ENCODE measurements around the gene BUB1B. TPM values are rescaled to one million over a fixed set of nuclear protein-coding genes. Genes with fewer than 3 reads are reported as not detected.
A peak's percentile ranks its signal among the peaks of the same experiment; 100 is the strongest.

The BUB1B gene
- total RNA-seq, 6 donors from 2014 or later, result 0.79 to 12.1 (median 2.7) TPM; not detected in 1

DNA sequence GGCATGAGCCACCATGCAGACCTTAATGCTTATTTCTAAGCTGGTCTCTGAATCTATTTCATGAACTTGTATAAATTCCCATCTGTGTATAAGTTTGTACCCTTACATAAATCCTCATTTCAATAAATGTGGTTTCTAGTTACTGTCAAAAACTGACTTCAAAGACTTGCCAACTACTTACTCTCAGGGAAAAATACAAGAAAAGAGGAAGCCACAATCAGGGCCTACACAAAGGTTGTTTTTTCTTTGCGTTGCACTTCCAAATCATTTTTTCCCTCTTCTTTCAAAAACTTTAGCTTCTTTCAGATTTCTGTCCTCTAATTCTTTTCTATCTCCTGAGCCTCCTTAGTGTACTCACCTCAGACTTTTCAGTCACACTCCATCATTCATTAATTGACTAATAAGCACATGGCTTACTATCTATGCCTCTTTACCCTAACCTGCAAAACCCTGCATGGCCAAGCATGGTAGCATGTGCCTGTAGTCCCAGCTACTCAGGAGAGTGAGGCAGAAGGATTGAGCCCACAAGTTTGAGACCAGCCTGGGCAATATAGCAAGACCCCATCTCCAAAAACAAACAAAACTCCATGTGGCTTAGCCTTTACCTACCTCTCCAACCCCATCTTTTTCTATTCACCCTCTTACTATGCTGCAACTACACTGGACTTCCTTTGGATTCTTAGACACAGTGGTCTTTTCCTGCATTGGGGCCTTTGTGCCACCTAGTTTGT, 37.7 kb downstream of the BUB1B start:
- no peak overlapping the region for H3K27ac ChIP-seq
- DNase-seq (no peak), ATAC-seq (ENCODE audit: low FRiP score in 2 of 2) (no peak)
- H3K4me1 ChIP-seq, result no peaks in the 10 kb centered on the region
- TF ChIP-seq POLR2AphosphoS5 (IDR thresholded peaks at IDR 0.05) (no peak), POLR2A (IDR thresholded peaks at IDR 0.05) (no peak), EP300 (IDR thresholded peaks at IDR 0.05) (no peak)
- TF ChIP-seq, protein P1, sequence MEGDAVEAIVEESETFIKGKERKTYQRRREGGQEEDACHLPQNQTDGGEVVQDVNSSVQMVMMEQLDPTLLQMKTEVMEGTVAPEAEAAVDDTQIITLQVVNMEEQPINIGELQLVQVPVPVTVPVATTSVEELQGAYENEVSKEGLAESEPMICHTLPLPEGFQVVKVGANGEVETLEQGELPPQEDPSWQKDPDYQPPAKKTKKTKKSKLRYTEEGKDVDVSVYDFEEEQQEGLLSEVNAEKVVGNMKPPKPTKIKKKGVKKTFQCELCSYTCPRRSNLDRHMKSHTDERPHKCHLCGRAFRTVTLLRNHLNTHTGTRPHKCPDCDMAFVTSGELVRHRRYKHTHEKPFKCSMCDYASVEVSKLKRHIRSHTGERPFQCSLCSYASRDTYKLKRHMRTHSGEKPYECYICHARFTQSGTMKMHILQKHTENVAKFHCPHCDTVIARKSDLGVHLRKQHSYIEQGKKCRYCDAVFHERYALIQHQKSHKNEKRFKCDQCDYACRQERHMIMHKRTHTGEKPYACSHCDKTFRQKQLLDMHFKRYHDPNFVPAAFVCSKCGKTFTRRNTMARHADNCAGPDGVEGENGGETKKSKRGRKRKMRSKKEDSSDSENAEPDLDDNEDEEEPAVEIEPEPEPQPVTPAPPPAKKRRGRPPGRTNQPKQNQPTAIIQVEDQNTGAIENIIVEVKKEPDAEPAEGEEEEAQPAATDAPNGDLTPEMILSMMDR (IDR thresholded peaks at IDR 0.05), result no peak
- H3K27me3 ChIP-seq, result no peaks in the 10 kb centered on the region
- H3K9me3 ChIP-seq, result no peaks in the 10 kb centered on the region
- H3K36me3 ChIP-seq, result no peaks in the 10 kb centered on the region
- 73 to 83% methylated on average over 1 of the region's 1 CpG for WGBS, 2 donors
- no peak overlapping the region for H3K4me3 ChIP-seq

DNA sequence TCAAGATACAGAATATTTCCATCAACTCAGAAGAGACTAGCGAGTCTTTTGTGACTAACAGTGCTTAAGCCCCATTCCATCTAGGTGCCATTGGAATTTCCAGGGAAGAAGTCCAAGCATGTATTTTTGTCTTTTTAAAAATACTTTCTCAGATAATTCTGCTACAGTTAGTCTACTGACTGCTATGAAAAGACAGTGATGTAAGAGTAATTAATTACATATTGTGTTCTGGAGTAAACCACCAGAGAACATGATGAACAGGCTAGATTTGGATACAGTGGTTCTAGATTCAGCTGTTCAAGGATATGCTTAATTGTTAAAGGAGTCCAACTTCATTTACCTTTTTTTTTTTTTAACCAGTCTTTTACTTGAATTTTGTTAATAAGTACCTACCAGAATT, 43.2 kb downstream of the BUB1B start:
- H3K27ac ChIP-seq, result no peak overlapping the region
- H3K4me1 ChIP-seq, result no peaks in the 10 kb centered on the region
- WGBS, 2 donors, result 97 to 100% methylated on average over 1 of the region's 1 CpG
- H3K36me3 ChIP-seq, result no peaks in the 10 kb centered on the region
- TF ChIP-seq POLR2AphosphoS5 (IDR thresholded peaks at IDR 0.05), result no peak
- TF ChIP-seq POLR2A (IDR thresholded peaks at IDR 0.05), result no peak
- TF ChIP-seq, protein P1 (IDR thresholded peaks at IDR 0.05), result no peak
- TF ChIP-seq EP300 (IDR thresholded peaks at IDR 0.05), result no peak
- no peak for ATAC-seq (ENCODE audit: low FRiP score in 2 of 2)
- H3K9me3 ChIP-seq, result no peaks in the 10 kb centered on the region
- H3K27me3 ChIP-seq, result no peaks in the 10 kb centered on the region
- no peak for DNase-seq
- H3K4me3 ChIP-seq, result no peak overlapping the region

DNA sequence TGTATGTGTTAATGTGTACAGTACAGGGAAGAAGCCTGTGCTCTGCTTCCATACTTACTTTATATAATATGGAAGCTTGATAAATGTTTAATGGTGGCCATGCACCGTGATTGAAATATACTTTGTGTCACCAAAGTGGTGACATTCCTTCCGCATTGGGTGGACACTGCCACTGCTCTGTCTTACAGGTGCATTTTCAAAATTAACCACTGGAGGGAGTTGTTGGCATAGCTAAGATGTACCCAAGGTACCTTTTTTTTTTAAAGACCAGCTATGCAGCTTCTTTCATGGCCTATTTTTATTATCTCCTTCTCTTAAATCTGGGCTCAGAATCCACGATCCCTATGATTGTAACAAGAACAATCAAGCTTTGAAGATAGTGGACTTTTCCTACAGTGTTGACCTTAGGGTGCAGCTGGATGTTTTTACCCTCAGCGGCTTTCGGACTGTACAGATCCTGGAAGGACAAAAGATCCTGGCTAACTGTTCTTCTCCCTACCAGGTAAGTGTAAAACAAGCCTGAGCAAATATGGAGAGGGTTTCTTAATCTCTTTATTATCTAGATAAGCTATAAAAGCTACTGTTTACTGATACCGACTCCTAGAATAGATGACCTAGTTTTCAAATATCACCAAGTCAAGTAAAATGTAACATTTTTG, 56.4 kb downstream of the BUB1B start:
- no peaks in the 10 kb centered on the region for H3K9me3 ChIP-seq
- 55 to 60% methylated on average over 6 of the region's 6 CpGs for WGBS, 2 donors
- no peak overlapping the region for H3K4me3 ChIP-seq
- DNase-seq, result peak in 1 of 2 donors; percentile 45
- H3K27me3 ChIP-seq, result no peaks in the 10 kb centered on the region
- no peaks in the 10 kb centered on the region for H3K4me1 ChIP-seq
- H3K36me3 ChIP-seq, result no peaks in the 10 kb centered on the region
- H3K27ac ChIP-seq, result no peak overlapping the region
- TF ChIP-seq, protein P1 (IDR thresholded peaks at IDR 0.05), result peak; percentile 76 to 91 (median 90)
- TF ChIP-seq POLR2AphosphoS5 (IDR thresholded peaks at IDR 0.05) (no peak), EP300 (IDR thresholded peaks at IDR 0.05) (no peak), POLR2A (IDR thresholded peaks at IDR 0.05) (no peak)
- ATAC-seq (ENCODE audit: low FRiP score in 2 of 2), result peak; percentile 85 to 90

DNA sequence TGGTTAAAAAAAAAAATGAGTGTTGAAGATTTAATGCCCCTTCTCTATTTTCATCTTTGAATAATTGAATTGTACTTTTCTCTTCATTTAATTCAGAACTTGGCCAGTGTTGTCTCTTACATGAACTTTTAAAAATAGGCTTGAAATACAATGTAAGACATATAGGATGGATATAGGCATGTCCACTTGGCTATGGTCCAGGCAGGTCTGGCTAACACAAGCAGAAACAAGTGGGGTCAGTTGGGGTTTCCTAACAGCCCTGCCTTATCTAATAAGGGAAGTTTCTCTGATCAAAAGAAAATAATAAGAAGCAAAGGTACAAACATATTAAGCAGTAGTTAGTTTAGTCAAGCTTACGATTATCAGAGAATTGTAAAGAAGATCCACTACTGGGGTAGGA, 58.9 kb downstream of the BUB1B start:
- H3K4me1 ChIP-seq, result no peaks in the 10 kb centered on the region
- ATAC-seq (ENCODE audit: low FRiP score in 2 of 2), result no peak
- H3K27ac ChIP-seq, result no peak overlapping the region
- no peak for DNase-seq
- no peaks in the 10 kb centered on the region for H3K9me3 ChIP-seq
- H3K4me3 ChIP-seq, result no peak overlapping the region
- 80 to 97% methylated on average over 1 of the region's 1 CpG for WGBS, 2 donors
- TF ChIP-seq POLR2A (IDR thresholded peaks at IDR 0.05) (no peak), POLR2AphosphoS5 (IDR thresholded peaks at IDR 0.05) (no peak), EP300 (IDR thresholded peaks at IDR 0.05) (no peak)
- TF ChIP-seq, protein P1 (IDR thresholded peaks at IDR 0.05), result no peak
- H3K27me3 ChIP-seq, result no peaks in the 10 kb centered on the region
- no peaks in the 10 kb centered on the region for H3K36me3 ChIP-seq
